ENCODE data around the gene PPP1R26.

DNA sequence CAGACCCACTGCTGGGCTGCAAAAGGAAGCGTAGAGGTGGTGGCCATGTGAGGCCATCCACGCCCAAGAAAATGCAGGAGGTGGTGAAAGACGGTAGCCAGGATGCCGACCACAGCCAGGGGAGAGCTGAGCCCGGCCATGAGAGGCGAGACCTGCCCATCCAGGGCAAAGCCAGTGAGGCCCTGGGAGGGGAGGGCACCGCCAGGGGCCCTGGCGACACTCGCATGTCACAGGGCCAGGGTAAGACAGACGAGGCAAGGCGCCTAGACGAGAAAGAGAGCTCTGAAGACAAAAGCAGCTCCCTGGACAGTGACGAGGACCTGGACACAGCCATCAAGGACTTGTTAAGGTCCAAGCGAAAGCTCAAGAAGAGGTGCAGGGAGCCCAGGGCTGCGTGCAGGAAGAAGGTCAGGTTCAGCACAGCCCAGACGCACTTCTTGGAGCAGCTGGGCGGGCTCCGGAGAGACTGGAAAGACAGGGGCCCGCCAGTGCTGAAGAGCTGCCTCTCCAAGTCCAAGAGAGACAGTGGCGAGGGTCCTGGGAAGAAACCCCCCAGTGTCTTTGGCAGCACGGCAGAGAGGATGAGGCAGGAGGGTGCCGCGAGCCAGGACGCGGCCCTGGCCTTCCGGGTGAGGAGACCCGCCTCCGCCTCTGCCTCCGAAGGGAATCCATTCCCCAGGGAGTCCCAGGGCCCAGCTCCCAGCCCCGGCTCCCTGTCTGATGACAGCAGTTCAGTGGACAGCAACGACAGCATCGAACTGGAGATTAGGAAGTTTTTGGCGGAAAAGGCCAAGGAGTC, 6.9 kb downstream of the PPP1R26 start:
- TF ChIP-seq, protein P1, sequence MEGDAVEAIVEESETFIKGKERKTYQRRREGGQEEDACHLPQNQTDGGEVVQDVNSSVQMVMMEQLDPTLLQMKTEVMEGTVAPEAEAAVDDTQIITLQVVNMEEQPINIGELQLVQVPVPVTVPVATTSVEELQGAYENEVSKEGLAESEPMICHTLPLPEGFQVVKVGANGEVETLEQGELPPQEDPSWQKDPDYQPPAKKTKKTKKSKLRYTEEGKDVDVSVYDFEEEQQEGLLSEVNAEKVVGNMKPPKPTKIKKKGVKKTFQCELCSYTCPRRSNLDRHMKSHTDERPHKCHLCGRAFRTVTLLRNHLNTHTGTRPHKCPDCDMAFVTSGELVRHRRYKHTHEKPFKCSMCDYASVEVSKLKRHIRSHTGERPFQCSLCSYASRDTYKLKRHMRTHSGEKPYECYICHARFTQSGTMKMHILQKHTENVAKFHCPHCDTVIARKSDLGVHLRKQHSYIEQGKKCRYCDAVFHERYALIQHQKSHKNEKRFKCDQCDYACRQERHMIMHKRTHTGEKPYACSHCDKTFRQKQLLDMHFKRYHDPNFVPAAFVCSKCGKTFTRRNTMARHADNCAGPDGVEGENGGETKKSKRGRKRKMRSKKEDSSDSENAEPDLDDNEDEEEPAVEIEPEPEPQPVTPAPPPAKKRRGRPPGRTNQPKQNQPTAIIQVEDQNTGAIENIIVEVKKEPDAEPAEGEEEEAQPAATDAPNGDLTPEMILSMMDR (IDR thresholded peaks at IDR 0.05; ENCODE audit: control extremely low read depth in 1 of 3, insufficient read depth in 1 of 3, low read depth in 1 of 3, low read length in 3 of 3): no peak
- TF ChIP-seq SIN3A (conservative IDR thresholded peaks at IDR 0.05 in 1 of 2, IDR thresholded peaks at IDR 0.05 in 1 of 2; ENCODE audit: low read depth in 1 of 2, low read length in 2 of 2): no peak
- TF ChIP-seq POLR2A (IDR thresholded peaks at IDR 0.05; ENCODE audit: control extremely low read depth in 1 of 2, low read depth in 2 of 2, low read length in 2 of 2): no peak
- TF ChIP-seq SP1 (IDR thresholded peaks at IDR 0.05; ENCODE audit: low read depth, low read length): no peak
